ENCODE data around the gene RITA1. TPM values are rescaled to one million over a fixed set of nuclear protein-coding genes. Genes with fewer than 3 reads are reported as not detected.

The RITA1 gene
- total RNA-seq, 6 experiments from 2014 or later: 11.1 to 33.0 (median 22.3) TPM

GRCh38 chr12:113239811-113240331 lies 54.4 kb downstream of the RITA1 start:
- Histone ChIP-seq H3K27ac (peak overlapping the region; percentile 29 to 70 (median 64)), H3K4me1 (peaks cover 0 to 82% (median 35%) of the 10 kb centered on the region in 4 donors), H3K27me3 (no peaks in the 10 kb centered on the region), H3K9me3 (no peaks in the 10 kb centered on the region), H3K36me3 (peaks cover 0 to 9% (median 4%) of the 10 kb centered on the region in 4 donors), H3K4me3 (no peak overlapping the region)
- TF ChIP-seq, protein P1, sequence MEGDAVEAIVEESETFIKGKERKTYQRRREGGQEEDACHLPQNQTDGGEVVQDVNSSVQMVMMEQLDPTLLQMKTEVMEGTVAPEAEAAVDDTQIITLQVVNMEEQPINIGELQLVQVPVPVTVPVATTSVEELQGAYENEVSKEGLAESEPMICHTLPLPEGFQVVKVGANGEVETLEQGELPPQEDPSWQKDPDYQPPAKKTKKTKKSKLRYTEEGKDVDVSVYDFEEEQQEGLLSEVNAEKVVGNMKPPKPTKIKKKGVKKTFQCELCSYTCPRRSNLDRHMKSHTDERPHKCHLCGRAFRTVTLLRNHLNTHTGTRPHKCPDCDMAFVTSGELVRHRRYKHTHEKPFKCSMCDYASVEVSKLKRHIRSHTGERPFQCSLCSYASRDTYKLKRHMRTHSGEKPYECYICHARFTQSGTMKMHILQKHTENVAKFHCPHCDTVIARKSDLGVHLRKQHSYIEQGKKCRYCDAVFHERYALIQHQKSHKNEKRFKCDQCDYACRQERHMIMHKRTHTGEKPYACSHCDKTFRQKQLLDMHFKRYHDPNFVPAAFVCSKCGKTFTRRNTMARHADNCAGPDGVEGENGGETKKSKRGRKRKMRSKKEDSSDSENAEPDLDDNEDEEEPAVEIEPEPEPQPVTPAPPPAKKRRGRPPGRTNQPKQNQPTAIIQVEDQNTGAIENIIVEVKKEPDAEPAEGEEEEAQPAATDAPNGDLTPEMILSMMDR (IDR thresholded peaks at IDR 0.05): no peak
- TF ChIP-seq POLR2A (IDR thresholded peaks at IDR 0.05): peak; percentile 28
- WGBS (ENCODE audit: insufficient coverage, low coverage, low lambda C conversion rate, missing lambda C conversion rate): 31% methylated on average over 11 of the region's 12 CpGs
- intact Hi-C loops (cut with DNase I): no loop called here
- DNase-seq (peak in 1 of 3 donors; percentile 68), ATAC-seq (peak; percentile 29 to 70 (median 47))

GRCh38 chr12:113240395-113240794 lies 54.9 kb downstream of the RITA1 start:
- peaks cover 0 to 86% (median 37%) of the 10 kb centered on the region in 4 donors for H3K4me1 ChIP-seq
- no peak overlapping the region for H3K4me3 ChIP-seq
- no peaks in the 10 kb centered on the region for H3K27me3 ChIP-seq
- H3K27ac ChIP-seq: peak overlapping the region; percentile 29 to 70 (median 64)
- 68% methylated on average over 3 of the region's 3 CpGs for WGBS (ENCODE audit: insufficient coverage, low coverage, low lambda C conversion rate, missing lambda C conversion rate)
- no peak for ATAC-seq
- DNase-seq: no peak
- intact Hi-C loops (cut with DNase I): no loop called here
- H3K9me3 ChIP-seq: no peaks in the 10 kb centered on the region
- H3K36me3 ChIP-seq: peaks cover 0 to 8% (median 3%) of the 10 kb centered on the region in 4 donors
- no peak for TF ChIP-seq POLR2A (IDR thresholded peaks at IDR 0.05)
- TF ChIP-seq, protein P1 (IDR thresholded peaks at IDR 0.05): no peak

DNA sequence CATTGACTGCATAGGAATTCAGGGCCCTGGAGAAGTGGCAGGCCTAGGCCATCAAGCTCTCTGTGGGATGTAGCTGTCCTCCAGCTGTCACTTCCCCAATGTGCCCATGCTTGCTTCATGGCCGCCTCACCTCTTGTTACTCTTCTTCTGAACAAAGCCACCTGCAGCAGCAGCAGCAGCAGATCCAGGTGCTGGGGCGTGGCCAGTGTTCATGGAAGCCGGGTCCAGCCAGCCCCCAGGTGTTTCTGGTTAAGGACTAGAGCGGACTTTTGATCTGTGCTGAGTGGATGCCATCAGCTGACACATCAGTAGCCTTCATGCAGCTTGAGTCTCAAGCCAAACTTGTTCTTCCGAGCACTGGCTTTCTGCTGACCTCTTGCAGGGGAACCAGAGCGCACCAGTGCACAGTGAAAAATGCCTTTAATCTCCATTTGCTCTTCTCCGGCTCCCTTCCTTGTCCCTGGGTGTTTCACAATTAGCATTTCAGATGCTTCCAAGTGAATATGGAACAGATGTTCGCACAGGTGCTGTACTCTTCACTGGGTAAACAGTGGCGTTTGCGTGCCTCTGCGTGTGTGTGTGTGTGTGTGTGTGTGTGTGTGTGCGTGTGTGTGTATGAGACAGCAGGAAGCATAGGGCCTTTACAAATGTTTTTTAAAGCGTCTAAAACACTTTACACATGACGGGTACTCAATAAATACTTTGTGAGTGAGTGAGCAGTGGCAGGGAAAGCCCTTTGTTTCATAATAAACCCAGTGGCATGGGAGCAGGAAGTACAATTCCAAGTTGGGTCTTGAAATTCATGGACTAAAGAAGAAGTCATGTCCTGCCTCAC lies 55.9 kb downstream of the RITA1 start:
- DNase-seq (no peak), ATAC-seq (peak in 3 of 4 donors; percentile 1 to 43 (median 5))
- WGBS (ENCODE audit: insufficient coverage, low coverage, low lambda C conversion rate, missing lambda C conversion rate): 22% methylated on average over 11 of the region's 14 CpGs
- H3K4me3 ChIP-seq: no peak overlapping the region
- no peaks in the 10 kb centered on the region for H3K9me3 ChIP-seq
- intact Hi-C loops (cut with DNase I): no loop called here
- H3K27me3 ChIP-seq: no peaks in the 10 kb centered on the region
- H3K27ac ChIP-seq: peak overlapping the region; percentile 47 to 70 (median 64)
- H3K4me1 ChIP-seq: peaks cover 3 to 87% (median 38%) of the 10 kb centered on the region in 4 donors
- TF ChIP-seq, protein P1 (IDR thresholded peaks at IDR 0.05): no peak
- TF ChIP-seq POLR2A (IDR thresholded peaks at IDR 0.05): no peak
- H3K36me3 ChIP-seq: peaks cover 0 to 8% (median 3%) of the 10 kb centered on the region in 4 donors

Small RNA genes within 50 kb of the gene (microRNA-seq; reads per million reads assigned to microRNA genes)
- gene MIR7106: 0 reads per million in 2 donors

Small RNA genes within 50 kb of the gene (small RNA-seq; reads per million reads assigned to genes)
- gene MIR7106 (0 reads per million in 2 experiments), gene RF00019 (0 reads per million in 2 experiments)

Other genes starting within 250 kb of the RITA1 start
- gene OAS3, start 247.2 kb upstream of the RITA1 start, total RNA-seq: 10 to 100 TPM in 1 of 6 experiments, 1 to 10 TPM in 5; 4.4 to 10.2 (median 7.2) TPM
- gene OAS2, start 207.2 kb upstream of the RITA1 start, total RNA-seq: 10 to 100 TPM in 1 of 6 experiments, 1 to 10 TPM in 5; 5.2 to 13.4 (median 7.1) TPM
- gene DTX1, start 129.0 kb upstream of the RITA1 start, total RNA-seq: 10 to 100 TPM in 5 of 6 experiments, 1 to 10 TPM in 1; 1.4 to 51.2 (median 20.0) TPM
- under 1 TPM in 4 of 6 experiments, not detected in 2; 0.10 to 0.24 (median 0.15) TPM for gene RASAL1, start 50.0 kb upstream of the RITA1 start, total RNA-seq
- gene CFAP73, start 36.0 kb upstream of the RITA1 start, total RNA-seq: under 1 TPM in 1 of 6 experiments, not detected in 5; 0.15 TPM
- gene DDX54, start 243 bp upstream of the RITA1 start, total RNA-seq: 10 to 100 TPM; 22.8 to 43.8 (median 31.1) TPM
- gene TPCN1, start 35.7 kb downstream of the RITA1 start, total RNA-seq: 10 to 100 TPM; 18.0 to 34.6 (median 28.3) TPM
- 10 to 100 TPM; 12.6 to 32.7 (median 21.5) TPM for gene SLC8B1, start 149.4 kb downstream of the RITA1 start, total RNA-seq
- gene PLBD2, start 172.9 kb downstream of the RITA1 start, total RNA-seq: 10 to 100 TPM; 18.4 to 34.1 (median 28.8) TPM
- gene SDS, start 218.2 kb downstream of the RITA1 start, total RNA-seq: 100 to 1,000 TPM; 208 to 722 (median 309) TPM
- gene SDSL, start 236.7 kb downstream of the RITA1 start, total RNA-seq: 10 to 100 TPM; 25.5 to 85.7 (median 32.3) TPM

Data from right lobe of liver (tissue), 6 donors.